Measurements from ENCODE around the gene VCAN. TPM values are rescaled to one million over a fixed set of nuclear protein-coding genes. Genes with fewer than 3 reads are reported as not detected.

Gene VCAN
- total RNA-seq, 2 donors from 2014 or later = 72.0 to 139 TPM

DNA sequence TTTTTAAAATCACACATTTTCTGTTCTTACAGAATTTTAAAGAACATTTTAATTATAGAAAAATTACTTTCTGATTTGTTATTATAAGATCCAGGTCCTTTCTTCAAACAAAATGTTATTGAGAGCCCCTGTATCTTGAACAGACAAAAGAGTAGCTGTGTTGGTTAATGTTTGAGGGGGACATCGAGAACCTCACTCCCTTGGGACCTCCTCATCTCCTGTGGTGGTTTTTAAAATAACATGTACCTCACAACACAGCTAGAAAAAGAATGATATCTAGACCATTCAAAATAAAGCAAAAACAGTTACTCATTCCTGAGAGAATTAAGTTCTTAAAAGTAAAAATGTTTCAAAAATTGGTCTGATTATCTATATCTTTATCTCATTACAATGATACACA lies 54.7 kb downstream of the VCAN start:
- H3K36me3 ChIP-seq = peaks cover under 1% of the 10 kb centered on the region
- H3K4me1 ChIP-seq = no peaks in the 10 kb centered on the region
- no peak for DNase-seq (ENCODE audit: low spot score)
- TF ChIP-seq, protein P1, sequence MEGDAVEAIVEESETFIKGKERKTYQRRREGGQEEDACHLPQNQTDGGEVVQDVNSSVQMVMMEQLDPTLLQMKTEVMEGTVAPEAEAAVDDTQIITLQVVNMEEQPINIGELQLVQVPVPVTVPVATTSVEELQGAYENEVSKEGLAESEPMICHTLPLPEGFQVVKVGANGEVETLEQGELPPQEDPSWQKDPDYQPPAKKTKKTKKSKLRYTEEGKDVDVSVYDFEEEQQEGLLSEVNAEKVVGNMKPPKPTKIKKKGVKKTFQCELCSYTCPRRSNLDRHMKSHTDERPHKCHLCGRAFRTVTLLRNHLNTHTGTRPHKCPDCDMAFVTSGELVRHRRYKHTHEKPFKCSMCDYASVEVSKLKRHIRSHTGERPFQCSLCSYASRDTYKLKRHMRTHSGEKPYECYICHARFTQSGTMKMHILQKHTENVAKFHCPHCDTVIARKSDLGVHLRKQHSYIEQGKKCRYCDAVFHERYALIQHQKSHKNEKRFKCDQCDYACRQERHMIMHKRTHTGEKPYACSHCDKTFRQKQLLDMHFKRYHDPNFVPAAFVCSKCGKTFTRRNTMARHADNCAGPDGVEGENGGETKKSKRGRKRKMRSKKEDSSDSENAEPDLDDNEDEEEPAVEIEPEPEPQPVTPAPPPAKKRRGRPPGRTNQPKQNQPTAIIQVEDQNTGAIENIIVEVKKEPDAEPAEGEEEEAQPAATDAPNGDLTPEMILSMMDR (IDR thresholded peaks at IDR 0.05) = no peak
- no peak overlapping the region for H3K4me3 ChIP-seq
- no peaks in the 10 kb centered on the region for H3K9me3 ChIP-seq
- no peak overlapping the region for H3K27ac ChIP-seq
- no peaks in the 10 kb centered on the region for H3K27me3 ChIP-seq

DNA sequence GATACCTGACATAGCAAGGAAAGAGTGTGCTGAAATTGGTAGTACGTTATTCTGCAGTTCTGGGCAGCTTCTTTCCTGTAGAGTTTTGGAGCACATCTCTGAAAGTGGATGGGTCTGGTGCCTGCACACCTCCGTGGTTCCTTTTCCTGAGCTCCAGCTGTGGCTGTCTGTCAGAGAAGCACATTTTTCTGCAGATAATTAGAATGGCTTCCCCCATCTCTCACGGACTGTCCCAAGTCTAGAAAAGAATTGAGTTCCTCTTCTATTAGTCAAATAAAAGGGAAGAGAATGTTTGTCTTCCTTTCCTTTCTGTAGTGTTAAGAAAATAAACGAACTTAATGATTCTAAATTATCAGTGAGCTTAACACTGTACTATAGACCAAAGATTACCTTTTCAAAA lies 55.7 kb downstream of the VCAN start:
- Histone ChIP-seq H3K4me1 (no peaks in the 10 kb centered on the region), H3K4me3 (no peak overlapping the region), H3K36me3 (no peaks in the 10 kb centered on the region), H3K27me3 (no peaks in the 10 kb centered on the region), H3K27ac (no peak overlapping the region), H3K9me3 (no peaks in the 10 kb centered on the region)
- no peak for DNase-seq (ENCODE audit: low spot score)
- TF ChIP-seq, protein P1 (IDR thresholded peaks at IDR 0.05) = no peak

DNA sequence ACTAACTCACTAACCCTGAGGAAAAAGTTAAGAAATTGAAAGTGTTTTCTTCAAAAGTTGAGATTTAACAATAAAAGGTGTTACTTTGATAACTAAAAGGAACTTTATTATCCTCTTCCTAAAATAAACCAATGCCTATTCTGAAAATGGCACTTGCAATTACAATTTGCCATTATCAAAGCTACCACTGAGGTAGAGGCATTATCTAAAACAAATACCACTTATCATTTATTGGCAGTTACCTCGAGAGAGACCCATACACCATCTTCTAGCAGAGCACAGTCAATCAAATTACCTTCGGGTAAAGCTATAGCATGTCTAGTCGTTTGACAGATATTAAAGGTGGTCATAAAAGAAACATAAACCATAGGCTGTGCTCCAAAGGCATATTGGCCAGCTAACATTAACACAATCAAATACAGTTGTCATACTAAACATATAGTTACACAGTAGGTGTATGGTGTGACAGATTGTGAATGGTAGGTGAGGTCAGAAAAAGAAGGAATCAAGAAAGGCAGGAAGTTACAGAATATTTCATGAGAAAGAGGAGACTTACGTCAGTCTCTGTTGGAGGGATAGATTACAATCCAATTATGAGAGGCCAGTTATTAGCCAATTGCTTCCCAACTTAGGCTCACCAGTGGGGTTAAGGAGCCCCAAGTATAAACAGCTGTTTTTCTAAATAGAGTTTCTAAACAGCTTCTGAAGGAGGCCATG lies 56.3 kb downstream of the VCAN start:
- DNase-seq (ENCODE audit: low spot score) = no peak
- Histone ChIP-seq H3K27me3 (no peaks in the 10 kb centered on the region), H3K27ac (no peak overlapping the region), H3K4me3 (no peak overlapping the region), H3K4me1 (no peaks in the 10 kb centered on the region), H3K9me3 (no peaks in the 10 kb centered on the region), H3K36me3 (no peaks in the 10 kb centered on the region)
- TF ChIP-seq, protein P1 (IDR thresholded peaks at IDR 0.05) = no peak

DNA sequence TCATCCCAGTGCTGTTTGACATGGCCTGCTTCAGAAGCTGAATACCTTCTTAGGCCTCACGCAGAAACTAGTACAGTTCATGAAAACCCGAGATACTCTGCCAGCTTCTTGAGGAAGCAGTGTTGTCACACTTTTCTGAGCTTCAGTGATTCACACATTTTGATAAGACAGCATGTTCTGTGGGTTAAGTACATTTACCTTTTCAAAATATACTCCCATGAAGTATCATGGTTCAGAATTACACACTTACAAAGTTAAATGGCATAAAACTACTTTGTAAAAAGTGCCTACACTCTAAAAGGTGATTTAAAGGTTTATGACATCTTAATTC lies 56.9 kb downstream of the VCAN start:
- TF ChIP-seq, protein P1 (IDR thresholded peaks at IDR 0.05) = no peak
- Histone ChIP-seq H3K4me1 (no peaks in the 10 kb centered on the region), H3K4me3 (no peak overlapping the region), H3K36me3 (no peaks in the 10 kb centered on the region), H3K9me3 (no peaks in the 10 kb centered on the region), H3K27ac (no peak overlapping the region), H3K27me3 (no peaks in the 10 kb centered on the region)
- DNase-seq (ENCODE audit: low spot score) = no peak

DNA sequence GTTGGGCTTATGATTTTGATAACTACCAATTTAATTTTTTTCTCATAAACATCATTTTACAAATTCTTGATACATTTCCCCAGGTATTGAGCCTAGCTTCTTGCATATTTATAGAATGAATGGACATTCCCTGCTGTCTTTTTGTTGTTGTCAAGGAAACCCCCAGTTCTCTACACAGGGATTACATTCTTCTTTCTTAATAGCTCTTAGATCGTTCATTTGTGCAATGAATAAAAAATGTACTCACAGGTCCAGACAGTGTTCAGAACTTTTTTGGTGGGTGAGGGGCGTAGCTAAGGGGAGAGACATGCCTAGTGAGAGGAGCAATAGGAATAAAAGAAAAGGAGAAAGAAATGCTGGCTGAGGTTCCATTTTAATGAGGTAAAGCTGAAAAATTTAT lies 58.6 kb downstream of the VCAN start:
- DNase-seq (ENCODE audit: low spot score) = no peak
- Histone ChIP-seq H3K27ac (no peak overlapping the region), H3K27me3 (no peaks in the 10 kb centered on the region), H3K4me1 (no peaks in the 10 kb centered on the region), H3K9me3 (no peaks in the 10 kb centered on the region), H3K4me3 (no peak overlapping the region), H3K36me3 (no peaks in the 10 kb centered on the region)
- TF ChIP-seq, protein P1 (IDR thresholded peaks at IDR 0.05) = no peak

DNA sequence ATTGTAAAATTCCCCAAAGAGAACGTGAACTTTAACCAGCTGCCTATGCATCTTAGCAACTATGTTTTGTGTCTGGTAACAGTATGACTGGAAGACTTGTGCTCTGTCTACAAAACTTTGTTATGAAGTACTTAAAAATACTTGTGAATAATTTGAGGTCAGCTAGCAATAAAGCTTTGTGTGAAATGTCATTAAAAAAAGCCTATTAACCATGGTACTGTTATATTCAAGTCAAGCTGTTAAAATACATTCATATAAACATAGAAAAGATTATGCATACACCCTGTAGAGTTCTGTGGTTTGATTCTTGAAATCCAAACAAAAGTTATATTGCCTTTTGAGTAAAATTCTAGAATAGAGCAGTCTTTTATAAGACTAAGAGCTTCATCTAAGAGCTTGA lies 60.1 kb downstream of the VCAN start:
- H3K9me3 ChIP-seq = no peaks in the 10 kb centered on the region
- no peak overlapping the region for H3K27ac ChIP-seq
- TF ChIP-seq, protein P1 (IDR thresholded peaks at IDR 0.05) = no peak
- H3K27me3 ChIP-seq = no peaks in the 10 kb centered on the region
- no peak overlapping the region for H3K4me3 ChIP-seq
- H3K4me1 ChIP-seq = no peaks in the 10 kb centered on the region
- no peaks in the 10 kb centered on the region for H3K36me3 ChIP-seq
- no peak for DNase-seq (ENCODE audit: low spot score)
